Mesenchymal stem cell (in vitro differentiated cells and primary cell): ENCODE measurements around the gene DNAAF2.

Source experiments
- DNase-seq: peaks from one replicate; pipeline ENCODE4 v3.0.0-alpha.2; 2013
- H2AFZ ChIP-seq: one replicate; pipeline ENCODE4 v1.6.1; 2013; ENCODE audit warnings: low read depth, mild to moderate bottlenecking, control low read depth, inconsistent platforms, low read length, moderate library complexity
- H2AK5ac ChIP-seq: 2 replicates; pipeline ENCODE4 v1.6.1; 2013; ENCODE audit warnings: low read length, moderate library complexity, mild to moderate bottlenecking, inconsistent platforms; ENCODE audit not compliant: severe bottlenecking
- H2BK120ac ChIP-seq: one replicate; pipeline ENCODE4 v1.6.1; 2013; ENCODE audit warnings: low read depth, mild to moderate bottlenecking, inconsistent platforms, low read length, moderate library complexity
- H2BK12ac ChIP-seq, 2 experiments: one replicate each; pipeline ENCODE4 v1.6.1; 2013; ENCODE audit warnings: inconsistent platforms in 2 of 2, low read length in 2 of 2, mild to moderate bottlenecking in 2 of 2, moderate library complexity in 2 of 2, control low read depth in 1 of 2
- H2BK15ac ChIP-seq: one replicate; pipeline ENCODE4 v1.6.1; 2013; ENCODE audit warnings: mild to moderate bottlenecking, low read depth, inconsistent platforms; ENCODE audit not compliant: poor library complexity, severe bottlenecking
- H2BK5ac ChIP-seq: 2 replicates; pipeline ENCODE4 v1.6.1; 2013; ENCODE audit warnings: low read depth, mild to moderate bottlenecking, low read length, control low read depth, inconsistent platforms; ENCODE audit not compliant: poor library complexity, severe bottlenecking
- H3K14ac ChIP-seq, 2 experiments: one replicate each; pipeline ENCODE4 v1.6.1; 2013; ENCODE audit warnings: inconsistent platforms in 2 of 2, low read length in 2 of 2, control low read depth in 1 of 2, mild to moderate bottlenecking in 1 of 2, moderate library complexity in 1 of 2
- H3K18ac ChIP-seq, 2 experiments: one replicate each; pipeline ENCODE4 v1.6.1; 2013; ENCODE audit warnings: inconsistent platforms in 2 of 2, low read length in 2 of 2, control low read depth in 1 of 2, low read depth in 1 of 2, mild to moderate bottlenecking in 1 of 2
- H3K23ac ChIP-seq, 2 experiments: one replicate each; pipeline ENCODE4 v1.6.1; 2013; ENCODE audit warnings: inconsistent platforms in 2 of 2, low read length in 2 of 2, mild to moderate bottlenecking in 2 of 2, moderate library complexity in 2 of 2, control low read depth in 1 of 2
- H3K27ac ChIP-seq: 2 replicates; pipeline ENCODE4 v1.5.1; 2013; ENCODE audit warnings: mild to moderate bottlenecking, moderate library complexity, low read length, control low read depth, inconsistent platforms; ENCODE audit not compliant: poor library complexity, severe bottlenecking
- H3K27me3 ChIP-seq, 2 experiments: 2 replicates each; pipeline versions ENCODE4 v1.6.1 to v1.7.0; 2013; ENCODE audit warnings: low read length in 2 of 2, mild to moderate bottlenecking in 2 of 2, moderate library complexity in 2 of 2, control low read depth in 1 of 2, inconsistent platforms in 1 of 2; ENCODE audit not compliant: control insufficient read depth in 1 of 2, insufficient read depth in 1 of 2
- H3K36me3 ChIP-seq, 2 experiments: 2 replicates each; pipeline versions ENCODE4 v1.6.1 to v1.7.0; 2013; ENCODE audit warnings: low read length in 2 of 2, control low read depth in 1 of 2, inconsistent platforms in 1 of 2, low read depth in 1 of 2, mild to moderate bottlenecking in 1 of 2; ENCODE audit not compliant: insufficient read depth in 2 of 2, control insufficient read depth in 1 of 2
- H3K4ac ChIP-seq, 2 experiments: one replicate each; pipeline ENCODE4 v1.6.1; 2013; ENCODE audit warnings: inconsistent platforms in 2 of 2, low read length in 2 of 2, mild to moderate bottlenecking in 2 of 2, moderate library complexity in 2 of 2, control low read depth in 1 of 2, low read depth in 1 of 2
- H3K4me1 ChIP-seq: 2 replicates; pipeline ENCODE4 v1.6.1; 2013; ENCODE audit warnings: low read depth, low read length, control low read depth; ENCODE audit not compliant: control insufficient read depth, insufficient read depth
- H3K4me2 ChIP-seq: 2 replicates; pipeline ENCODE4 v1.6.1; 2013; ENCODE audit warnings: low read length, mild to moderate bottlenecking, inconsistent platforms; ENCODE audit not compliant: poor library complexity, severe bottlenecking
- H3K4me3 ChIP-seq, 2 experiments: 2 replicates each; pipeline versions ENCODE4 v1.5.1 to v1.7.0; 2013; ENCODE audit warnings: low read length in 2 of 2, mild to moderate bottlenecking in 2 of 2, control low read depth in 1 of 2, low read depth in 1 of 2; ENCODE audit not compliant: insufficient read depth in 1 of 2
- H3K79me1 ChIP-seq: replicated peaks from 2 replicates; pipeline ENCODE4 v1.6.1; 2013; ENCODE audit warnings: mild to moderate bottlenecking, control low read depth, low read length, inconsistent platforms; ENCODE audit not compliant: poor library complexity, severe bottlenecking
- H3K9ac ChIP-seq: 2 replicates; pipeline ENCODE4 v1.7.0; 2013; ENCODE audit warnings: mild to moderate bottlenecking, low read length, moderate library complexity
- H3K9me3 ChIP-seq: 2 replicates; pipeline ENCODE4 v1.7.0; 2013; ENCODE audit warnings: mild to moderate bottlenecking, low read length; ENCODE audit not compliant: control insufficient read depth
- H4K8ac ChIP-seq: one replicate; pipeline ENCODE4 v1.6.1; 2013; ENCODE audit warnings: inconsistent platforms, mild to moderate bottlenecking, low read length, moderate library complexity
- H4K91ac ChIP-seq: one replicate; pipeline ENCODE4 v1.6.1; 2013; ENCODE audit warnings: mild to moderate bottlenecking, low read length, inconsistent platforms
- WGBS: methylation state at CpG from one replicate; pipeline ENCODE4 v1.1.7; 2013; ENCODE audit warnings: mixed read lengths; 5-methylcytosine and 5-hydroxymethylcytosine counted together

DNAAF2 gene

DNA sequence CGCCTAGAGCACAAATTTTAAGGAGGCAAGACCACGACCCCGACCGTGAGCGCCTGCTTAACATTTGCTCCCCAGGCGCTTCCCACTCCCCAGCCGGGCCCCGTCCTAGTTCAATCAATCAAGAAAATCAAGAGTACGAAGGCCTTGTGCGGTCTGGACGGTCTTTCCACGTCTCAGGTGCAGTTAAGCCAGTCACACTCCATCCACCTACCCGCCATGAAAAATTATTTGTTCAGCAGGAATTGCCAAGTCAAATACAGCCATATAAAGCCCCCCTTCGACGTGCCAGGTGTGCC, 36.9 kb downstream of the DNAAF2 start:
- Histone ChIP-seq H2AK5ac (no peak overlapping the region), H3K27ac (peak overlapping the region; percentile 97), H2BK15ac (no peak overlapping the region), H2BK12ac (peak overlapping the region in 1 of 2 experiments; percentile 73), H3K14ac (peak overlapping the region in 1 of 2 experiments; percentile 45), H3K18ac (peak overlapping the region; percentile 91 to 97), H3K9ac (peak overlapping the region; percentile 100), H3K9me3 (no peaks in the 10 kb centered on the region), H2BK120ac (peak overlapping the region; percentile 59), H4K8ac (peak overlapping the region; percentile 95), H3K27me3 (no peaks in the 10 kb centered on the region), H3K36me3 (peaks cover 0 to 3% of the 10 kb centered on the region in 2 experiments), H3K4me3 (peak overlapping the region; percentile 86 to 99), H2AFZ (peak overlapping the region; percentile 48), H2BK5ac (no peak overlapping the region), H3K4ac (peak overlapping the region; percentile 80 to 97), H3K23ac (peak overlapping the region in 1 of 2 experiments; percentile 90), H3K79me1 (peaks cover 6% of the 10 kb centered on the region), H4K91ac (peak overlapping the region; percentile 98), H3K4me2 (peak overlapping the region; percentile 94), H3K4me1 (peaks cover 2% of the 10 kb centered on the region)
- DNase-seq = no peak
- under 1% methylated on average over 15 of the region's 15 CpGs for WGBS

DNA sequence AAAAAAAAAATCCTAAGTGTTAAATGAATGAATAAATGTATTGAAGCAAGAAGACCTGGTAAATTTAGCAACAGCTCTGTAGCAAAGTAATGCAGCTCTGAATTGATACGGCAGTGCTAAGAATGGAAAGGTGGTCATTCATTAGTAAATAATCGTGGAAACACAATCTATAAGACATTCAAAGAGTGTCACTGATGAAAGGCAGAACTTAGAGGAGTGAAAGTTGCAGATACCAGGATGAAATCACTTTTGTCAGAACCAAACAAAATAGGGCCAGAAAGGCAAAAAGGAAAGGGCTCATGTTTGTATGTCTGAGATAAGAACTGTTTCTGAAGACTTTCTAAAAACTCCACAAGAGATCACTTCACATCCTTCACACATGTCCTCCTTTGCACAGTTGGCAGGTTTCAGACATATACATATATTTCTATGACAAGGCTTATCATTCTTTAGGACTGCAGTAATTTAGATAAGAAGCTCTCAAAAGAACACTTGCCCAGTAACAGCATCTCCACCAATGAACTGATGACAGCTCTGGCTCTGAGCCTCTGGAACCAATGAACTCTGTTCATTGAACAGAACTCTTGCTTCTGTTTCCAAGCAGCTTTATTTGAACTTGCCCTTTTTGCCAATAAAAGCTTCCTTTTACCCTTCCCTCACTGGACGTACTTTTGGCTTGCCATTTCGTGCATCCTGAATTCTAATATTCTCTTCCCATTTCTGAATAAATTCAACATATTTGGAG, 40.5 kb downstream of the DNAAF2 start:
- no peak overlapping the region for H2BK5ac ChIP-seq
- H3K23ac ChIP-seq = no peak overlapping the region
- H3K36me3 ChIP-seq = no peaks in the 10 kb centered on the region
- H2BK15ac ChIP-seq = no peak overlapping the region
- H3K27me3 ChIP-seq = no peaks in the 10 kb centered on the region
- 54% methylated on average over 4 of the region's 4 CpGs for WGBS
- peaks cover 2% of the 10 kb centered on the region for H3K79me1 ChIP-seq
- no peak overlapping the region for H2AFZ ChIP-seq
- H2BK12ac ChIP-seq = no peak overlapping the region
- H3K4me1 ChIP-seq = peaks cover 2% of the 10 kb centered on the region
- H3K4me2 ChIP-seq = no peak overlapping the region
- no peak overlapping the region for H3K4ac ChIP-seq
- H2AK5ac ChIP-seq = no peak overlapping the region
- peak overlapping the region; percentile 26 for H3K9ac ChIP-seq
- H3K14ac ChIP-seq = no peak overlapping the region
- H3K18ac ChIP-seq = no peak overlapping the region
- H4K8ac ChIP-seq = no peak overlapping the region
- H4K91ac ChIP-seq = no peak overlapping the region
- H3K27ac ChIP-seq = no peak overlapping the region
- peak; percentile 85 for DNase-seq
- no peaks in the 10 kb centered on the region for H3K9me3 ChIP-seq
- H2BK120ac ChIP-seq = no peak overlapping the region
- no peak overlapping the region for H3K4me3 ChIP-seq

GRCh38 chr14:49593016-49593415, 42.0 kb downstream of the DNAAF2 start:
- Histone ChIP-seq H4K91ac (no peak overlapping the region), H3K27ac (no peak overlapping the region), H3K27me3 (no peaks in the 10 kb centered on the region), H4K8ac (no peak overlapping the region), H3K9ac (no peak overlapping the region), H3K79me1 (peaks cover 2% of the 10 kb centered on the region), H3K23ac (no peak overlapping the region), H3K4me1 (peaks cover 2% of the 10 kb centered on the region), H3K18ac (no peak overlapping the region), H3K4me3 (no peak overlapping the region), H2BK120ac (no peak overlapping the region), H2BK12ac (no peak overlapping the region), H2AK5ac (no peak overlapping the region), H3K14ac (no peak overlapping the region), H3K4me2 (no peak overlapping the region), H2AFZ (no peak overlapping the region), H2BK5ac (no peak overlapping the region), H3K4ac (no peak overlapping the region), H3K36me3 (no peaks in the 10 kb centered on the region), H2BK15ac (no peak overlapping the region), H3K9me3 (no peaks in the 10 kb centered on the region)
- no CpG with 5 or more reads among the region's 3 CpGs for WGBS
- DNase-seq = peak; percentile 55

GRCh38 chr14:49589387-49589786, 45.7 kb downstream of the DNAAF2 start:
- Histone ChIP-seq H3K36me3 (peaks cover 2 to 5% of the 10 kb centered on the region in 2 experiments), H3K23ac (no peak overlapping the region), H3K27me3 (no peaks in the 10 kb centered on the region), H3K4me3 (no peak overlapping the region), H2AK5ac (no peak overlapping the region), H3K18ac (no peak overlapping the region), H2BK15ac (no peak overlapping the region), H2AFZ (no peak overlapping the region), H3K4ac (no peak overlapping the region), H4K8ac (no peak overlapping the region), H2BK12ac (no peak overlapping the region), H3K4me1 (peaks cover under 1% of the 10 kb centered on the region), H3K9me3 (no peaks in the 10 kb centered on the region), H3K14ac (no peak overlapping the region), H2BK120ac (no peak overlapping the region), H3K4me2 (no peak overlapping the region), H3K27ac (no peak overlapping the region), H3K79me1 (no peaks in the 10 kb centered on the region), H2BK5ac (no peak overlapping the region), H3K9ac (no peak overlapping the region), H4K91ac (no peak overlapping the region)
- no peak for DNase-seq
- 100% methylated on average over 2 of the region's 3 CpGs for WGBS
